Mesenteric fat pad (tissue), 1 donor: ENCODE data around the gene SP100. TPM values are rescaled to one million over a fixed set of nuclear protein-coding genes. Genes with fewer than 3 reads are reported as not detected.

ENCODE experiments used
- total RNA-seq: library from RNA; stranded (reverse); fragmentation: NEBNext Ultra II Directional; extraction: Animal tissue kit (Norgen Biotek cat#: 25700); gene quantifications from one replicate; pipeline ENCODE4 v1.2.1, GENCODE V29; 2021
- donor health status: DM: yes; HTN: yes; CAD: no.

The SP100 gene
- total RNA-seq, 1 donor from 2014 or later = 121 TPM

Other genes starting within 250 kb of the SP100 start
- gene SP110, start 196.2 kb upstream of the SP100 start, total RNA-seq = 24.5 TPM
- 2.6 TPM for gene SP140, start 190.5 kb upstream of the SP100 start, total RNA-seq
- 15.6 TPM for gene SP140L, start 89.0 kb upstream of the SP100 start, total RNA-seq